Measurements from ENCODE around the gene JAZF1.

The JAZF1 gene

DNA sequence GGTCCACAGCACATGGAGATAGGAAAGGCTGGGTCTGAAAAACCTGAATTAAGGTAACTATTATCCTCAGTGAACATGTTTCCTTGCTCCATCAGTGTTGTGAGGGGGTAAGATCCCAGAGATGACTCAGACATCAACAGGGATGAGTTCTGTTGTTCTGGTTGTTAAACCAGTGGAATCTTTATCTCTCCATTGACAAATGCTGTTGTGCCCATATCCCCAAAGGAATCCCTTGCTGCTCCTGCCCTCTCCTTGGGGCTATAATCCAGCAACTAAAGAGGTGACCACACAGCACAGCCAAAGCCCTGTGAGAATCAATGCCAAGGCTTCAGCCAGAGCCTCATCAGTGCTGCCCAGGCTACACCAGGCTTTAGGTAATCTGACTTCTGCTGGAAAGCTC is 113.4 kb downstream of the JAZF1 start:
- Histone ChIP-seq H2AFZ (no peak overlapping the region), H3K36me3 (ENCODE audit: control insufficient read depth, insufficient read depth, low read length) (no peaks in the 10 kb centered on the region), H3K79me2 (peaks cover 5% of the 10 kb centered on the region), H3K9me3 (ENCODE audit: control insufficient read depth, low read length) (no peaks in the 10 kb centered on the region), H3K4me2 (ENCODE audit: low read length) (no peak overlapping the region), H3K27ac (no peak overlapping the region), H3K27me3 (ENCODE audit: control insufficient read depth, insufficient read depth, low read length) (no peaks in the 10 kb centered on the region), H3K4me3 (ENCODE audit: low read depth, low read length) (no peak overlapping the region), H3K9ac (no peak overlapping the region), H3K4me1 (no peaks in the 10 kb centered on the region)
- TF ChIP-seq, protein P1, sequence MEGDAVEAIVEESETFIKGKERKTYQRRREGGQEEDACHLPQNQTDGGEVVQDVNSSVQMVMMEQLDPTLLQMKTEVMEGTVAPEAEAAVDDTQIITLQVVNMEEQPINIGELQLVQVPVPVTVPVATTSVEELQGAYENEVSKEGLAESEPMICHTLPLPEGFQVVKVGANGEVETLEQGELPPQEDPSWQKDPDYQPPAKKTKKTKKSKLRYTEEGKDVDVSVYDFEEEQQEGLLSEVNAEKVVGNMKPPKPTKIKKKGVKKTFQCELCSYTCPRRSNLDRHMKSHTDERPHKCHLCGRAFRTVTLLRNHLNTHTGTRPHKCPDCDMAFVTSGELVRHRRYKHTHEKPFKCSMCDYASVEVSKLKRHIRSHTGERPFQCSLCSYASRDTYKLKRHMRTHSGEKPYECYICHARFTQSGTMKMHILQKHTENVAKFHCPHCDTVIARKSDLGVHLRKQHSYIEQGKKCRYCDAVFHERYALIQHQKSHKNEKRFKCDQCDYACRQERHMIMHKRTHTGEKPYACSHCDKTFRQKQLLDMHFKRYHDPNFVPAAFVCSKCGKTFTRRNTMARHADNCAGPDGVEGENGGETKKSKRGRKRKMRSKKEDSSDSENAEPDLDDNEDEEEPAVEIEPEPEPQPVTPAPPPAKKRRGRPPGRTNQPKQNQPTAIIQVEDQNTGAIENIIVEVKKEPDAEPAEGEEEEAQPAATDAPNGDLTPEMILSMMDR (IDR thresholded peaks at IDR 0.05): no peak

DNA sequence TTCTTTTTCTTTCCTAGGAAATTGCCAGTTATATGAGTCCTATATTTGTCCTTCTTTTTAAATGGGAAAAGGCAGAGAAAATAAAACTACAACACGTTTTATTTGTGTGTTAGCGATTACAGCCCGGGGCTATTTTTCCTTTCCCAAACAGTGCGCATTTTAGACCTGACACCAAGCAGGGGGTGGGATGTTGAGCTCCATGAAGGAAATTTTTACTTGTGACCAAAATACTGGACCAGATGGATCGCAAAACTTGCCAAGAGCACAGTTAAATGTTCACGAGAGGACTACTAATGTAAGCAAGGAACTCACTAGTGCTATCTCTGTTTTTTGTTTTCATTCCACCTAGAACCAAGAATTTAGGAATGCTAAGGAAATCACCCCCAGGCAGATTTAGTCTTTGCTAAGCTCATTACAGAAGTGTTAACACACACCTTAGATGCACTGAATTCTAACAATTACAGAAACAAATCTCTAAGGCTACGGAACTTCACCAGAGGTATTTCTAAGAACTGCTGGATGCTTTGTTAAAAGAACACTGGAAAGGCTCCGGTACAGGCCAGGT is 114.8 kb downstream of the JAZF1 start:
- TF ChIP-seq, protein P1 (IDR thresholded peaks at IDR 0.05): no peak
- Histone ChIP-seq H2AFZ (no peak overlapping the region), H3K27ac (no peak overlapping the region), H3K36me3 (ENCODE audit: control insufficient read depth, insufficient read depth, low read length) (no peaks in the 10 kb centered on the region), H3K4me2 (ENCODE audit: low read length) (no peak overlapping the region), H3K79me2 (peaks cover 10% of the 10 kb centered on the region), H3K27me3 (ENCODE audit: control insufficient read depth, insufficient read depth, low read length) (no peaks in the 10 kb centered on the region), H3K4me3 (ENCODE audit: low read depth, low read length) (no peak overlapping the region), H3K9me3 (ENCODE audit: control insufficient read depth, low read length) (no peaks in the 10 kb centered on the region), H3K4me1 (no peaks in the 10 kb centered on the region), H3K9ac (no peak overlapping the region)

DNA sequence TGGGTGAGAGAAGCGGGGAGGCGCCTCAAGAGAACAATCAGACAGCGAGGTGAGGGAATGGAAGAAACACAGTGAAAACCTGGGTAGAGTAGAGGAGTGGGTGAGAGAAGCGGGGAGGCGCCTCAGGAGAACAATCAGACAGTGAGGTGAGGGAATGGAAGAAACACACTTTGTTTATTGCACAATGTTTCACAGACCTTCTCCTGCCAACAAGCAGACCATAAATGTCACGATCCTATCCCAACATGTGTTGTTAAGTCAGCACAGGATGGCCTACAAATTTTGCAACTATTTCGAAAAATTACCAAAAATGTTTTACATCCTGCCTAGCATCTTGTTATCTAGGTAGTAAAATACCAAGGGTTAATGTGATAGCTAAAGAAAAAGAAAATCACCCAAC is 115.3 kb downstream of the JAZF1 start:
- TF ChIP-seq, protein P1 (IDR thresholded peaks at IDR 0.05): no peak
- Histone ChIP-seq H3K4me1 (no peaks in the 10 kb centered on the region), H3K4me2 (ENCODE audit: low read length) (no peak overlapping the region), H3K9me3 (ENCODE audit: control insufficient read depth, low read length) (no peaks in the 10 kb centered on the region), H3K79me2 (peaks cover 10% of the 10 kb centered on the region), H2AFZ (no peak overlapping the region), H3K36me3 (ENCODE audit: control insufficient read depth, insufficient read depth, low read length) (no peaks in the 10 kb centered on the region), H3K4me3 (ENCODE audit: low read depth, low read length) (no peak overlapping the region), H3K27ac (no peak overlapping the region), H3K27me3 (ENCODE audit: control insufficient read depth, insufficient read depth, low read length) (no peaks in the 10 kb centered on the region), H3K9ac (no peak overlapping the region)

DNA sequence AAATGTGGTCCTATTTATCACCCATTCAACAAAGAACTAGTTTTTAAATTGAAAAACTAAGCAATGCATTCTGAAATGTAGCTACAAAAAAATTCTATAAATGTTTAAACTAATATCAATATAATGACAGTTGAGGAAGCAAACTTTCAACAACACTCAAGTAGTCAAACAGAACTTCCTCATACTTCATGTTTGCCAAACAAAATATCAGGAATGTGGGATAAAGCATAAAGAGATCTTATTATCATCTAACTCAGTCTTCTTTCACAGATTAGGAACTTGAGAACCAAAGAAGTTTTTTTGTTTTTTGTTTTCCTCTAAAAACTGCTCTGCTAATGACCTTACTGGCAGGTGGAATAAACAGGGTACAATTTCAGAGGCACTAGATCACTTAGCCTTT is 116.2 kb downstream of the JAZF1 start:
- no peak overlapping the region for H3K27ac ChIP-seq
- no peak overlapping the region for H3K4me3 ChIP-seq (ENCODE audit: low read depth, low read length)
- H3K36me3 ChIP-seq (ENCODE audit: control insufficient read depth, insufficient read depth, low read length): no peaks in the 10 kb centered on the region
- no peaks in the 10 kb centered on the region for H3K9me3 ChIP-seq (ENCODE audit: control insufficient read depth, low read length)
- TF ChIP-seq, protein P1 (IDR thresholded peaks at IDR 0.05): no peak
- H3K9ac ChIP-seq: no peak overlapping the region
- no peaks in the 10 kb centered on the region for H3K4me1 ChIP-seq
- no peak overlapping the region for H2AFZ ChIP-seq
- peaks cover 10% of the 10 kb centered on the region for H3K79me2 ChIP-seq
- no peaks in the 10 kb centered on the region for H3K27me3 ChIP-seq (ENCODE audit: control insufficient read depth, insufficient read depth, low read length)
- no peak overlapping the region for H3K4me2 ChIP-seq (ENCODE audit: low read length)

Measured in parathyroid adenoma (tissue), 2 donors.